ENCODE data around the gene B4GAT1.
A peak's percentile ranks its signal among the peaks of the same experiment; 100 is the strongest.
"Not testable (repeated sequence)": the region's sequence is repeated elsewhere in the genome, so short reads cannot be mapped to it uniquely, and the experiment has no call there.

The B4GAT1 gene

GRCh38 chr11:66322732-66323427 lies 24.5 kb downstream of the B4GAT1 start:
- DNase-seq (ENCODE audit: low spot score), result no peak

GRCh38 chr11:66321606-66322005 lies 25.8 kb downstream of the B4GAT1 start:
- DNase-seq (ENCODE audit: low spot score), result no peak

GRCh38 chr11:66320748-66321147 lies 26.7 kb downstream of the B4GAT1 start:
- not testable (repeated sequence) for DNase-seq (ENCODE audit: low spot score)

GRCh38 chr11:66320289-66320688 lies 27.1 kb downstream of the B4GAT1 start:
- not testable (repeated sequence) for DNase-seq (ENCODE audit: low spot score)

GRCh38 chr11:66318600-66318970 lies 28.8 kb downstream of the B4GAT1 start:
- no peak for DNase-seq (ENCODE audit: low spot score)

- DNase-seq (ENCODE audit: low spot score), result peak; percentile 71
Measured at GRCh38 chr11:66317723-66318599, 29.5 kb downstream of the B4GAT1 start.

GRCh38 chr11:66317322-66317722 lies 30.1 kb downstream of the B4GAT1 start:
- DNase-seq (ENCODE audit: low spot score), result peak; percentile 77

- no peak for DNase-seq (ENCODE audit: low spot score)
Measured at GRCh38 chr11:66316849-66317251, 30.6 kb downstream of the B4GAT1 start, which contains the start of gene CD248. TSS of gene CD248 (minus strand) at chr11:66317044. CDS start at chr11:66317027, 17 bp downstream.

GRCh38 chr11:66315921-66316811 lies 31.3 kb downstream of the B4GAT1 start:
- DNase-seq (ENCODE audit: low spot score), result no peak

- no peak for DNase-seq (ENCODE audit: low spot score)
Measured at GRCh38 chr11:66315498-66315885, 31.9 kb downstream of the B4GAT1 start.

- no peak for DNase-seq (ENCODE audit: low spot score)
Measured at GRCh38 chr11:66314561-66315497, 32.6 kb downstream of the B4GAT1 start.

GRCh38 chr11:66314186-66314501 lies 33.3 kb downstream of the B4GAT1 start:
- DNase-seq (ENCODE audit: low spot score), result no peak

- DNase-seq (ENCODE audit: low spot score), result no peak
Measured at GRCh38 chr11:66313321-66314185, 33.9 kb downstream of the B4GAT1 start.

- peak; percentile 97 for DNase-seq (ENCODE audit: low spot score)
Measured at GRCh38 chr11:66312549-66313320, 34.7 kb downstream of the B4GAT1 start.

- peak; percentile 92 for DNase-seq (ENCODE audit: low spot score)
Measured at GRCh38 chr11:66311965-66312548, 35.4 kb downstream of the B4GAT1 start.

GRCh38 chr11:66311470-66311964 lies 35.9 kb downstream of the B4GAT1 start:
- no peak for DNase-seq (ENCODE audit: low spot score)

- not testable (repeated sequence) for DNase-seq (ENCODE audit: low spot score)
Measured at GRCh38 chr11:66310803-66311440, 36.5 kb downstream of the B4GAT1 start.

GRCh38 chr11:66310324-66310723 lies 37.1 kb downstream of the B4GAT1 start:
- DNase-seq (ENCODE audit: low spot score), result no peak
